Stimulated activated CD8-positive, alpha-beta memory T cell treated with anti-CD3 and anti-CD28 coated beads, Interleukin-7, amount 100 ng/mL, for 4 hours (primary cell): ENCODE measurements around the gene PTPRO.

ENCODE experiments used
- DNase-seq, 2 donors: peaks; one replicate each; pipeline ENCODE4 v3.0.0-alpha.2; 2020; ENCODE audit warnings: low read depth in 2 of 2

Gene PTPRO

DNA sequence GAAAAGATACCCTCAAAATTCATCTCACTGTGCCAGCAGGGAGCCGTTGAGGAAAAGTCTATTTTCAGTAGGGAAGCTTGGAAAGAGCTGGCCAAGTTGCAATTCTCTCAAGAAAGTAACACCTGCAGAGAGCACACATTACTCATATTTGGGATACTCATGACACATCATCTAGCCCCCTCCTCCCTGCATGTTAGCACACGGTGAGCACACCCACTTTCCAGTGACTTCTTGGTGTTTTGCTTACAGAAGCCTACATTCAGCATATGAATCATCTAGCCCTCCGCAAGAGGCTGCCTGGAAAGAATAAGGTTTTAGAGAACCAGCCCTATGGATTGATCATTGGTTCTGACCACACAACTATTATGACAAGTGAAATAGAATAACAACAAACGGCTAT is 124.5 kb downstream of the PTPRO start:
- no peak for DNase-seq

DNA sequence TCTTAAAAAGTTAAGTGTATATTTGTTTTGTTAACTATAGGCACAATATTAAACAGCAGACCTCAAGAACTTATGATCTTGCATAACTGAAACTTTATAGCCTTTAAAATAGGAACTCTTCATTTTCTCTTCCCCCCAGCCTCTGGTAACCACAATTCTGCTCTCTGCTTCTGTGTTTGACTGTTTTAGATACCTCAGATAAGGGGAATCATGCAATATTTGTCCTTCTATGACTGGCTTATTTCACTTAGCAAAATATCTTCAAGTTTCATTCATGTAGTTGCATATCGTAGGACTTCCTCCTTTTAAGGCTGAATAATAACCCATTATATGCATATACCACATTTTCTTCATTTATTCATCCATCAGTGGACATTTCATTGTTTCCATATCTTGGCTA is 131.3 kb downstream of the PTPRO start:
- no peak for DNase-seq

DNA sequence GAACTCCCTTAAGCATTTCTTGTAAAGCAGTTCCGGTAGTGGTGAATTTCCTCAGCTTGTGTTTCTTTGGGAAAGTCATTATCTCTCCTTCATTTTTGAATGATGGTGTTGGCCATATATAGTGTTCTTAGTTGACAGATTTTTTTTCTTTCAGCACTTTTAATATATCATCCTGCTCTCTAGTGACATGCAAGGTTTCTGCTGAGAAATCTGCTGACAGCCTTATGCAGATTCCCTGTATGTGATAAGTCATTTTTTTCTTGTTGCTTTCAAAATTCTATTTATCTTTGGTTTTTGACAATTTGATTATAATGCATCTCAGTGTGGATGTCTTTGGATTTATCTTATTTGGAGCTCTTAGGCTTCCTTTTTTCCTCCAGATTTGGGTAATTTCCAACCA is 135.7 kb downstream of the PTPRO start:
- DNase-seq, result no peak

DNA sequence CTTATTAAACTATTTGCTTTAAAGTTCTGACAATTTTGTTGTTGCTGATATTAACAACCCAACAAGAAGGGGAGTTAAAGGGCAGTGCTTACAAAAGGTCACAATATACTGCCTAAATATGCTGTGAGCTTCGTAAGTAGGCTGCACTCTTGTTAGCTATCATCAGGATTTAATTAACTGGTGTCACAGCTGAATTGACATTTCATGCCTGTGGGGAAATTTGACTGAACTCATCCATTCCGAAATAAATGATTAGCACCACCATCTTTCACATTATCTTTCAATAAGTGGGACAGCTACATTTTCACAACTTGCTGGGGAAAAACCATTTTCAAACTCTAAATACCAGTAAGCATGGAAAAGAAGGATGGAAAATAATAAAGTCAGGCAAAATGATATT is 146.6 kb downstream of the PTPRO start:
- DNase-seq, result no peak

DNA sequence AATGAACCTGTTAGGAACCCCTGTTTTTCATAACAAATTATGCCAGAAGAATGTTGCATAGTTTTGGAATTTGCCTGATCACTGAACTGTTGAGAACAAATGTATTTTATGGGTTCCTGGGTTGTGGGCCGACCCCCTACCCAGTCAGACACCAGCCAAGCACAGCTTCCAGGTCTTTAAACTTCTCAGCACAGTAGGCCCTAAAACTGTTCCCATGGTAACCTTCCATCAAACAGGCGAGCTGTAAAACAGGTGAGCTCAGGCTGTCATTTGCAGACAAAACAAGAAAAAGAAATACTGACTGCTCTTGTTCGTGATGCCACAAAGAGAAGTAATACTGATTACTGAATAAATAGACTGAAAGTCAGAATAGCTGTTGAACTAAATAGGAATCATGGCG is 147.0 kb downstream of the PTPRO start:
- no peak for DNase-seq

DNA sequence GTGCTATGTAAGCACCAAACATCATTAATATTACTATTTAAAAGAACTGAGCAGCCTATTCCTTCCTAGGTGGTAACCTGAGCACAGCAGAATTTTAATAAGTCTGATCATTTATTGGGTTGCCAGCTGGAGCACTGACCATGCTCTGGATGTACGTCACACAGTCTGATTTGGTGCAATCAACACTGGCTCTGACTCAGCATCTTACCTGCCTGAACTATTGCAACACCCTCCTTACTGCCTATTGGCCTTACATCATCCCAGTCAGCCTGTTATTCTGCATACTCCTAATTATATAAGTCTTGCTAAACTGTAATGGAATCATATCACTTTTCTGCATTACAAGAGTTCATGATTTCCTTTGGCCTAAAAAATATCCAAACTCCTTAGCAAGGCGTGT is 149.7 kb downstream of the PTPRO start:
- DNase-seq, result no peak

DNA sequence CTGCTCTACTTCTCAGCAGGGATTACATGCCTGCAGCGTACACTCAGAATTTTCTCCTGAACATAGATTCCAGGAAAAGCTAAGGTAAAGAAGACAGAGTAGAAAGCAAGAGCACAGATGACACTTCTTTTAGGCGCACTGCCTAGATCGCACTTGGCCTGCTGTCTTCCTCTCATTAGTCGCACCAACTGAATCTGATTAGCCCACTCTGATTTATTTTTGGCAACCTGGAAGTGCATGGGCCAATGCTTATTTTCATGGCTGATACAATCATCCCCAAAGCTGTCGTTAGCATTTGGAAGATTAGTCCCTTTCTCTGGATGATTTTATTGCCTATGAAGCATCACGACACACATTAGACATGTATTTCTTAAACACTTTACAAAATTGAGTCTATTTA is 152.5 kb downstream of the PTPRO start:
- no peak for DNase-seq

DNA sequence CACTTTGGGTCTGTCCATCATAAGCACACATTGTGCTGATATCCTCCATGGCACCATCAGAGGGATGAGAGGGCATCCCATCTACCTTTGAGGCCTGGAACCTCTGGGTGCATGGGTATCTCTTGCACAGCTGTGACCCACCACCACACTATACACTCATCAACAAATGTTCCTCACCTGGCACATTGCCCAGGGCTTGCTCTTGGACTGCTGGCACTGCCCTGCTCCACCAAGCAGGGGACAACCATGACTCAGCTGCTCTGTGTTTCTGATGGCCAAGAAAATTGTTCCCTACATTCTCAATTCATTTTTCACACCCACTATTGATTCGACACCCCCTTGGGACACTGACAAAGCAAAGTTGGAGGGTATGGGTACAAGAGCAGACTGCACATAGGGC is 155.5 kb downstream of the PTPRO start:
- no peak for DNase-seq

DNA sequence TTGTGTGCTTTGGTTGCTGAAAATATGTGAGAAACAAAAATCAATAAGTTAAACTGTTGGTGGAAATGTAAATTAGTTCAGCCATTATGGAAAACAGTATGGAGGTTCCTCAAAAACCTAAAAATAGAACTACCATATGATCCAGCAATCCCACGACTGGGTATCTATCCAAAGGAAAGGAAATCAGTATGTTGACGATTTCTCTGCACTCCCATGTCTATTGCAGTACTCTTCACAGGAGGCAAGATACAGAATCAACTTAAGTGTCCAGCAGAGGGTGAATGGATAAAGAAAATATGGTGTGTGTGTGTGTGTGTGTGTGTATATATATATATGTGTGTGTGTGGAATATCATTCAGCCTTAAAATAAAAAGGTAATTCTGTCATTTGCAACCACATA is 159.5 kb downstream of the PTPRO start:
- DNase-seq, result no peak

DNA sequence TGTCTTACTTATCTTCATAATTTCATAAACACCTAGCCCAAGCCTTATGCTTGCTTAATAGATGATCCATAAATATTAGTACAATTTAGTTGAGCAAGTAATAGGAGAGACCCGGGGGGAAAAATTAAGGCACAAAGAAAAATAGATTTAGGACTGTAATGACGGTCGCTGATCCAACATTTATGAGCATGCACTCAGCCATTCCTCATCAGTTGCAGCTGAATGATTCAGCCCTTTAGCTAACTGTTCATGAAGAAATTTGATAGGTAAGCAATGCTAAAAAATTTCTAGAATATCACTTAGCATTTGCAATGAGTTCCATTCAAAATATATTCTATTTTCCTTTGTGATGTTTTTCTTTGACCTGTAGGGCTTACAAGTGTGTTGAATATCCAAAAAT is 163.2 kb downstream of the PTPRO start:
- no peak for DNase-seq

DNA sequence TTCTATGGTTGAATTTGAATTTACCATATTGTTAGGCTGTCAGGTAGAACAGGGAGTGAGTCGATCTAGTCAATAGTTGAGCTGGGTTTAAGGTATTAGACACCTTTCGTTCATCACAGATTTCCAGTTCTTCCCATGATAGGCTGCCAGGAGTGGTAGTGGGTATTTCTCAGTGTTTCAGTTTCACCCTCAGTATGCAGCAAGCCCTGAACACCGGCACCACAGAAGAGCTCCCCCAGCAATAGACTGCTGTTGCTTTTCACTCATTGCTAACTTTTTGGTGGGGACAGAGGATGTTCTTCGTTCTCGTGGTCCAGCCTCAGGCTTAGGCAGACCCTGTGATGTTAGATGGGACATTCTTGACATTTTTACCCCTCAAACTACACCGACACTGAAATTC is 164.6 kb downstream of the PTPRO start:
- DNase-seq, result no peak

DNA sequence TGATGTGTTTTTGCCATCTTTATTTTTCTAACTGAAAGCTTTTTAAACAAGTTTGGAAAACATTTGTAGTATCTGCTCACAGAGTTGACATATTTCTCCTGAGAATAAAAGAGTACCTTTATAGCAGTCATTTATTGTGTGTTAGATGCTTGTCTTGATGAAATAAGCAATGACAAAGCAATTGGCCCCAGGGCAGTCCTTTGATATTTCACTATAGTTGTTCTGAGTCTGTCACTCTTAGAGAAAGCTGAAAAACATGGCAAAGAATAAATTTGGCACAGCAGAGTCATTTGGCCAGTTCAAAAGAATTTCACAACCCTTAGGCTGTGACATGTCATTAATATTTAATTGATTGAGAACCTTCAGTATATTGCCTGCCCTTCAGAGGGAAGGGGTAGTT is 166.2 kb downstream of the PTPRO start:
- no peak for DNase-seq

DNA sequence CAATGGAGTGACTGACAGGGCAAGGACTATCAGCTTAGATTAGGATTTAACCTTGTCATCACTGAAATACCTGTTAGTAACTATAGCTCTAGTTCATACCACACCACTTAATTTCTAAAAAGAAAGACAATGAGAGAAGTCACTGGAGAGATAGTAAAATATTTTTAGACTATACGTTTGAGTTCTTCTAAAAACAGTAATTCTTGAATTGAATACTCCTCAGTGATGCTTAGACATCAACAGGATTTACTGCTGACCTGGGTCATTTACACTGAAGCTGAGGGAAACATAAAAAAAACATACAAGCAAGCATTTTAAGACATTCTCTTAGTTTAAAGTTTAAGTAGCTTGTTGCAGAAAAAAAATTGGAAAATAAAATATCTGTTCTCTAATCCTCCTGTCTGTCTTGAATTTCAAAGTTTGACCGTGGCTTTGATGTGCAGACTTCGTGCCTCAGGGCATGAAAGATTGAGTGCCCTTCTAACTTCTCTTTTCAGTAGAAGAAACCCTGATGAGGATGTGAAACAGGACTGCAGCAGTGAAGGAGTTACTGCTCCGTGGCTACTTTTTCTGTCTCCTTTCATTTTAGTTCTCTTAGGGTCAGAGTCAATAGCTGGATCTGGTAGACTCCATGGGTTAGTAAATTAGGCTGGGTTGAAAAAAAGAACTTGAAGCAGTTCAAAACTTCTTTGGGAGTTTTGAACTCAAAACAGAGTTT is 172.2 kb downstream of the PTPRO start:
- DNase-seq, result no peak

DNA sequence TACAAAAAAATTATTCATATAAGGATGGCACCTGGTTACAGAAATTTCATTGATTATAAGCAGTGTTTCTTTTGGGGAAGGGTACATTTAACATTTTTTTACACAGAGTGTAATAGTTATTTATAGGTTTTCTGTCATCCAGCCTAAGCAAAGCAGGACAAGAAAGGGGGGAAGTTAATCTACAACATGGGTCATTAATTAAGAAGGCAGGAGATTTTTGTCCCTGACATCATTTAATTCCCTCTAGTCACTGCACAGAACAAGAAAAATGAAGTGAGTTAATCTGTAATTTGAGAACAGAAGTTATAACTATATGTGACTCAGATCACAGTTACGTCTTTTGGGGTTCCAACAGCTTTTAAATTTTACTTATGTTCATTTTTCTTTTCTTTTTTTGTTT is 173.4 kb downstream of the PTPRO start:
- DNase-seq, result no peak

DNA sequence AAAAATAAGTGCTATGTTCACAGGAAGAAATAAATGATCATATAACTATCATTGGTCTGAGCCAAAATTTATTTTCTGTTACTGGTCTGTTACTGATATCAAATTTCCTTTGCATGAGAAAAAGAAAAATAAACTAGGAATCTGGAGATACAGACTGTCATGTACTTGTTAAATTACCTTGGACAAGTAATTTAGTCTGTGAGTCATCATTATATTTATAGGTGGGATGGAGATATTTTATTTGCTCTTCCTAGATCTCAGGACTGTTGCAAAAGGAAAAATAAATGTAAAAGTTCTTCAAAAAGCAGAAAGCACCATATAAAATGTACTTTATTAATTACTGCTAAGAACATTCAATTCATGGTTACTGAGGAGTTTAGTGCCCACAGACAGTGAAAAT is 174.4 kb downstream of the PTPRO start:
- no peak for DNase-seq

DNA sequence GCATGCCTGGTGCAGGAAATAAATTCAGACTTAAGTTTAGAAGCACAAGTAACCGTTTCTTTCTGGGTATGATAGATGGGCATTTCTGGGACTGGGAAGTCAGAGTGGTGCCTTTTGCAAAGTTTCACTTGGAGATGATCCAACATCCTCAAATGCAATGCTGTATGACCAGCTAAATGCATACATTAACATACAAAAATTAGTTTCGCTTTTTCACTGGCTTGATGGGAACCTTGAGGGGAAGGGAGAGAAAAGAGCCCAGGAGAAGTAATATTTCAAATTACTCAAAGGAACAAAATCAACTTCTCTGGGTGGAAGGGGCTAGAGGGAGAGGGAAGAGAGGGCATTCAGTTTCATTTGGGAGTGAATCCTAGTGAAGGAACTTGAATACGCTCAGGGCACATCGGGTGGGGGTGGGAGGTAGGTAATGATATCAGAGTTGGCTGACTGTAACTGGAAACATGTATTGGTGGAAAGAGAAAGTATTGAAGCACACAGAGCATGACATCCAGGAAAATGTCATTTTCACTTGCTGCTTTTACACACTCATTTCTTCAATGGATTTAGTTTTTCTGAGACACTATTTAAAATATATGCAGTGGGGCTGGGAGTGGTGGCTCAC is 175.5 kb downstream of the PTPRO start:
- no peak for DNase-seq

DNA sequence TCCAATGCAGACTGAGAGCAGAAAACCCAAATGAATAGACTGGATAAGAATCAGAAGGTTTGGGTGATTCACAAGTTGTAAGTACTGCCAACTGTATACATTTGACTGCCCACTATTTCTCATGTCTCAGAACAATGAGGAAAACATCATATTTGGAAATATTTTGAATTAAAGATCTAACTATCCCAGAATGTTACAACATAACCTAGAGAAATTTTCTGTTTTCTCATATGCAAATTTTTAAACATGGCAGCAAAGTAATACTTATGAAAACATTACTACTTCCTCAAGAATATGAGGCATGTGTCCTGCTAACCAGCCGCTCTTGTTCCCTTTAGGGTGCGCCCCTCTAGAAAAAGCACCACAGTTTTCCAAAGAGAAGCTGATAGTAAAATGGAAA is 179.9 kb downstream of the PTPRO start:
- DNase-seq, result no peak

DNA sequence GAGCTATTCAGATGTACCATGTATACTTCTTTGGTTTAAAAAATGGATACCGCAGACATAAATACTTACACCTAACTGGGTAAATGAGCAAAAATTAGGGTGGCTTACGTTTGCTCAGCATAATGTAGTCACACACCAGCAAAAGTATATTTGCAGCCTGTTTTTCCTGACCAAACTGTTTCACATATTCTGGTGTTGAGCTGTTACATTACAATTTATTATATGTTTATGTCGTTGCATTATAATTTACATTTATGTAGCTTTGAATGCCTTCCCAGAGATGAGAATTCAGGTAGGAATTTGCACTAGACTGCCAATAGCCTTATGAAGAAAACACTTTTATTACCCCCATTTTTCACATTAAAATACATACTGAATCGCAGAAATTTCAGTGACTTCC is 183.3 kb downstream of the PTPRO start:
- DNase-seq, result no peak

DNA sequence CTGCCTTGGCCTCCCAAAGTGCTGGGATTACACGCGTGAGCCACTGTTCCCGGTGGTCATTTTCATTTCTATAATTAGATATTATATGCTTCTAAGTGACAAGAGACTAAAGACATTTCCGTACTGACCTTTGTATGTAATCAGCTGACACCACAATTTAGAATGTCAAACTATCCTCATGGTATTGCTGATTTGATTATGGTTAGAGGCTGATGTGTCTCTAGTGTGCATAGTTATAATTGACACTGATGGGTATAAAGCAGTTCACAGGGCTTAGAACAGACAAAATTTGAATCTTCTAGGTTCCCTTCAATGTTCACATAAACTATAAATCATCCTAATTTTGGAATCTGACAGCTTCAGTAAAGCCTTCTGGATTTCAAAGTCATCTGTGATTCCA is 192.7 kb downstream of the PTPRO start:
- DNase-seq, result no peak

DNA sequence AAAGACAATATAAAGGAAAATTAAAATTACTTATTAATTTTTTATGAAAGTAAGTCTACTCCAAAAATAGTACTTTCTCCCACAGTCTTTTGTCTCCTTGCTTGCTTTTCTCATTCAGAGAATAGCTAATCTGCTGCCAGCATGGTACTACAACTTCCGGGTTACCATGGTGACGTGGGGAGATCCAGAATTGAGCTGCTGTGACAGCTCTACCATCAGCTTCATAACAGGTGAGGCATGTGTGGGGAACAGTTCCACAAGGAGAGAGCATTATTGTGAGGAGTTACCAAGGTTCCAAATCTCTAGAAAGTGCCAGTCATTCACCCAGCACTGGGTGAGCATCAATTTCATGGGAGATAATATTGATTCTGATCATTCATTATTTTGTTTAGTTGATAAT is 197.8 kb downstream of the PTPRO start:
- no peak for DNase-seq

DNA sequence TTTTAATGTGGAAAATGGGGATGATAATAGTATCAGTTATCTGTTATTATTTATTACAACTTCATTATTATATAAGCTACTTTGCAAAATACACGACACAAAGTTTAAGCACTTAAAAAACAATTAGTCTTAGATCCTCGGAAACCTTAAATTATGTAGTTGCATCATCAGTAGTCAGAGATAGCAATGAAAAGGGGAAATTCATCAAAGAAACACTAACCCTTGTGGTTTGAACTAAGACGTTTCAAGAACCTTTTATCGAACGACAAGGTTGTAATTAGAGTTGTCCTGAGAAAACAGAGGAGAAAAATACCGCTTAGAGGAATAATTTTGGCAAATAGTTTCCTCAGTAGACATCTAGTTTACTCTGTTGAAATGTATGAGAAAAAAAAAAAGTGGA is 198.5 kb downstream of the PTPRO start:
- no peak for DNase-seq

DNA sequence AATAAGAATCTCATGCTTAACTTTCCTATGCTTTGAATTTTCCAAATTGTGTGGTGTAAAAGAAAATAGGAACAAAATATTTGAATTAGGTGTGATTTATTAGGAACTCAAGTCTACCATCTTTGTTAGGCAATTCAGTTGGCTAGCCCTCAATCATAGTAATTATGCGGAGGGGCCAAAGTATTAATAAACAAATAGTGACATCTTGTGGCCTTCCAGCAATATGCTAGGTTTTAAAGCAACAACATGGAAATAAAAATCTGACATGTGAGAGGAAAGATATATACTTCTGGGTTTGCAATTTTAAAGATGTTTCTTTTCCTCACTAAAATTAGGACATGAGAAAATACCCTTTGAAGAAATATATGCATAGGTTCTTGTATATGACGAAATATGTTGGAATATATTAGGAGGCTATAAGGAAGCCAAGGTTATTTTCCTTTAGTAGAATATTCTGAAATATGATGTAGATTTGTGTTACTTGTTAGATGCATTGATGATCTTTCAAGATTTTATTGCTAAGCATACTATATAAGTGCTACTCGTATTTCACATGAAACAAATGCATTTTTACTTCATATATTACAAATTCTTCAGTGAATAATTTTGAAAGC is 200.4 kb downstream of the PTPRO start:
- DNase-seq, result no peak

DNA sequence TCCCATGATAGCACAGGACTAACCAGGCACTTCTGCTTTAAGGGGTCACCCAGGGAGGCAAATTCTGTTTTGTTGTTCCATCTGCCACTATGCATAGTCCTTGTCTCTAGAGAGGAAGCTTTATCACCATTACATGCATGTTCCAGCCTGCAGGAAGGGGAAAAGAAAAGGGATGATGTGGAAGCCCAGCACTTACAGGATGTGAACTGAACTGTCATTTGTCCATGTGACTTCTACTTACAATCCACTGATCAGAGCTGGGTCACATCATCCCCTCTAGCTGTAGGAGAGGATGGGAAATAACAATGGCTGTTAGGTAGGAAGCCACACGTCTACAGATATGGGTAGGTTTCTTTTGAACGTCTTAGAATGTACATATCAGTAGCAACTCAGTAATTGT is 203.1 kb downstream of the PTPRO start:
- DNase-seq, result no peak

DNA sequence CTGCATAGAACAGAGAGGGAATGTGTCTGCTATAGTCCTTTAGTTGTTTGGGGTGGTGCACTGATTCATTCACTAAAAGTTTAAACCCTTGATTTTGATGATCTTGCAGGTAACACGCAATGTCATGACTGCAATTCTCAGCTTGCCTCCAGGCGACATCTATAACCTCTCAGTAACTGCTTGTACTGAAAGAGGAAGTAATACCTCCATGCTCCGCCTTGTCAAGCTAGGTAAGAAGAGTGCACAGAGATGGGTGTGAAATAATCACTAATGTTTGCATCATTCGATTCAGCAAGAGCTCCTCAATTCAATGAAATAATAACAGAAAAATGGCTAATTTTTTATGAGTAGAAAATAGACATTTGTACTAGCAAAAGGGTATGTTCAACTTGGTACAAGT is 203.7 kb downstream of the PTPRO start:
- DNase-seq, result no peak
